IMR-90 (cell line): Measurements from ENCODE around the gene TWIST2. TPM values are rescaled to one million over a fixed set of nuclear protein-coding genes. Genes with fewer than 3 reads are reported as not detected.

ENCODE experiments used
- ATAC-seq: fragments of 200-7000 bp; cut with Tn5 transposase; 2 replicates; pipeline ENCODE4 v1.9.1; 2020; ENCODE audit warnings: low read depth, mild to moderate bottlenecking, moderate library complexity
- BruUV-seq: library from RNA; stranded (reverse); fragments of 400-500 nt; replicated peaks from 2 replicates; lab custom pipeline; 2021; lab: Mats Ljungman, UMichigan
- CTCF ChIA-PET: fragments of 300-600 bp; formaldehyde crosslinking; extraction: SDS; loops from one replicate; lab custom pipeline; 2021; ENCODE audit warnings: antibody characterized with exemption; lab: Yijun Ruan, JAX
- POLR2A ChIA-PET: fragments of 300-600 bp; sonication (Branson Sonifier 250); formaldehyde crosslinking; loops from one replicate; lab custom pipeline; 2022; ENCODE audit warnings: antibody characterized with exemption; ENCODE audit not compliant: unreplicated experiment; lab: Charles Lee
- DNase-seq: peaks from one replicate; pipeline ENCODE4 v3.0.0; 2013
- H2AFZ ChIP-seq: replicated peaks from 2 replicates; pipeline ENCODE3; 2013; ENCODE audit warnings: low read length, mild to moderate bottlenecking; ENCODE audit not compliant: poor library complexity
- H2AK5ac ChIP-seq: 2 replicates; pipeline ENCODE4 v1.6.1; 2013; ENCODE audit warnings: low read depth, low read length, inconsistent platforms
- H2AK9ac ChIP-seq: replicated peaks from 2 replicates; pipeline ENCODE3; 2013; ENCODE audit warnings: mild to moderate bottlenecking, low read depth, low read length, moderate library complexity; ENCODE audit not compliant: poor library complexity
- H2BK120ac ChIP-seq: 2 replicates; pipeline ENCODE4 v1.6.1; 2013; ENCODE audit warnings: low read depth, low read length, inconsistent platforms
- H2BK15ac ChIP-seq: 3 replicates; pipeline ENCODE4 v1.6.1; 2013; ENCODE audit warnings: low read depth, low read length, inconsistent platforms
- H2BK20ac ChIP-seq: 2 replicates; pipeline ENCODE4 v1.6.1; 2013; ENCODE audit warnings: low read depth, mild to moderate bottlenecking, inconsistent platforms, low read length, moderate library complexity
- H2BK5ac ChIP-seq: 2 replicates; pipeline ENCODE4 v1.6.1; 2013; ENCODE audit warnings: mild to moderate bottlenecking, low read depth, low read length, inconsistent platforms; ENCODE audit not compliant: poor library complexity, severe bottlenecking
- H3K14ac ChIP-seq: replicated peaks from 2 replicates; pipeline ENCODE4 v1.6.1; 2013; ENCODE audit warnings: low read depth, low read length, inconsistent platforms
- H3K18ac ChIP-seq: 2 replicates; pipeline ENCODE4 v1.6.1; 2013; ENCODE audit warnings: low read depth, low read length, control low read depth
- H3K23ac ChIP-seq: 2 replicates; pipeline ENCODE4 v1.6.1; 2013; ENCODE audit warnings: low read depth, low read length, inconsistent platforms
- H3K27ac ChIP-seq: 2 replicates; pipeline ENCODE4 v1.5.1; 2013; ENCODE audit warnings: mild to moderate bottlenecking, control low read depth, low read length; ENCODE audit not compliant: insufficient read depth
- H3K27me3 ChIP-seq: 2 replicates; pipeline ENCODE4 v1.6.1; 2013; ENCODE audit warnings: low read length; ENCODE audit not compliant: control insufficient read depth, insufficient read depth
- H3K36me3 ChIP-seq: 2 replicates; pipeline ENCODE4 v1.6.1; 2013; ENCODE audit warnings: low read length, mixed read lengths; ENCODE audit not compliant: control insufficient read depth, insufficient read depth
- H3K4ac ChIP-seq: 2 replicates; pipeline ENCODE4 v1.6.1; 2013; ENCODE audit warnings: low read depth, low read length, inconsistent platforms
- H3K4me1 ChIP-seq: 2 replicates; pipeline ENCODE4 v1.6.1; 2013; ENCODE audit warnings: low read length, mixed read lengths; ENCODE audit not compliant: control insufficient read depth, insufficient read depth
- H3K4me2 ChIP-seq: 2 replicates; pipeline ENCODE4 v1.6.1; 2013; ENCODE audit warnings: low read depth, mild to moderate bottlenecking, control low read depth, low read length, moderate library complexity
- H3K4me3 ChIP-seq: 2 replicates; pipeline ENCODE4 v1.5.1; 2013; ENCODE audit warnings: low read depth, mild to moderate bottlenecking, control low read depth, low read length, moderate library complexity; ENCODE audit not compliant: insufficient read depth
- H3K56ac ChIP-seq: 2 replicates; pipeline ENCODE4 v1.6.1; 2013; ENCODE audit warnings: low read length, inconsistent platforms; ENCODE audit not compliant: insufficient read depth; ENCODE audit errors: extremely low read depth
- H3K79me1 ChIP-seq, 2 experiments: 2 replicates each; pipeline ENCODE4 v1.6.1; 2013; ENCODE audit warnings: low read length in 2 of 2, inconsistent platforms in 1 of 2, low read depth in 1 of 2
- H3K9ac ChIP-seq: 2 replicates; pipeline ENCODE4 v1.6.1; 2013; ENCODE audit warnings: low read depth, low read length, control low read depth
- H3K9me1 ChIP-seq: 2 replicates; pipeline ENCODE4 v1.6.1; 2013; ENCODE audit warnings: low read length, inconsistent platforms; ENCODE audit not compliant: insufficient read depth
- H3K9me3 ChIP-seq: 2 replicates; pipeline ENCODE4 v1.6.1; 2013; ENCODE audit warnings: low read length; ENCODE audit not compliant: control insufficient read depth, insufficient read depth
- H4K20me1 ChIP-seq: 2 replicates; pipeline ENCODE4 v1.6.1; 2013; ENCODE audit warnings: low read length, inconsistent platforms; ENCODE audit not compliant: insufficient read depth
- H4K5ac ChIP-seq: 2 replicates; pipeline ENCODE4 v1.6.1; 2013; ENCODE audit warnings: mild to moderate bottlenecking, low read depth, low read length, control low read depth
- H4K8ac ChIP-seq, 2 experiments: 2 replicates each; pipeline ENCODE4 v1.6.1; 2013; ENCODE audit warnings: low read depth in 2 of 2, low read length in 2 of 2, control low read depth in 1 of 2, inconsistent platforms in 1 of 2
- H4K91ac ChIP-seq: 2 replicates; pipeline ENCODE4 v1.6.1; 2013; ENCODE audit warnings: low read depth, low read length, inconsistent platforms; ENCODE audit not compliant: insufficient read depth
- BHLHE40 ChIP-seq: fragments of 150-350 bp; IDR thresholded peaks from 2 replicates; pipeline ENCODE4 v1.6.1; 2016; ENCODE audit warnings: mild to moderate bottlenecking, low read depth, low read length
- CEBPB ChIP-seq: IDR thresholded peaks from 2 replicates; pipeline ENCODE4 v1.6.1; 2012; ENCODE audit warnings: low read depth, low read length, improper control_type of control experiment
- CHD1 ChIP-seq: IDR thresholded peaks from 2 replicates; pipeline ENCODE4 v1.6.1; 2012; ENCODE audit warnings: low read depth, low read length, improper control_type of control experiment
- CTCF ChIP-seq: conservative IDR thresholded peaks from 2 replicates; pipeline ENCODE4 v1.5.1; 2012; ENCODE audit warnings: mild to moderate bottlenecking, low read depth, low read length, improper control_type of control experiment
- ELK1 ChIP-seq: fragments of 150-350 bp; IDR thresholded peaks from 2 replicates; pipeline ENCODE4 v1.6.1; 2016; ENCODE audit warnings: low read depth, mild to moderate bottlenecking, low read length, moderate library complexity, borderline replicate concordance
- FOS ChIP-seq: fragments of 150-350 bp; IDR thresholded peaks from 2 replicates; pipeline ENCODE4 v1.6.1; 2016; ENCODE audit warnings: low read depth, low read length
- MAFK ChIP-seq: IDR thresholded peaks from 2 replicates; pipeline ENCODE4 v1.6.1; 2012; ENCODE audit warnings: low read depth, low read length, improper control_type of control experiment
- MAZ ChIP-seq: IDR thresholded peaks from 2 replicates; pipeline ENCODE4 v1.6.1; 2012; ENCODE audit warnings: low read depth, mild to moderate bottlenecking, low read length, improper control_type of control experiment, moderate library complexity, borderline replicate concordance
- MXI1 ChIP-seq: IDR thresholded peaks from 2 replicates; pipeline ENCODE4 v1.6.1; 2012; ENCODE audit warnings: low read depth, mild to moderate bottlenecking, low read length, moderate library complexity, borderline replicate concordance
- NFE2L2 ChIP-seq: fragments of 150-350 bp; IDR thresholded peaks from 2 replicates; pipeline ENCODE4 v1.6.1; 2016; ENCODE audit warnings: low read depth, mild to moderate bottlenecking, low read length
- POLR2A ChIP-seq: IDR thresholded peaks from 2 replicates; pipeline ENCODE4 v1.6.1; 2012; ENCODE audit warnings: mild to moderate bottlenecking, low read depth, low read length
- RAD21 ChIP-seq: IDR thresholded peaks from 2 replicates; pipeline ENCODE4 v1.6.1; 2012; ENCODE audit warnings: low read length, improper control_type of control experiment
- RCOR1 ChIP-seq: IDR thresholded peaks from 2 replicates; pipeline ENCODE4 v1.6.1; 2012; ENCODE audit warnings: mild to moderate bottlenecking, low read length, improper control_type of control experiment; ENCODE audit not compliant: insufficient replicate concordance
- RFX5 ChIP-seq: IDR thresholded peaks from 2 replicates; pipeline ENCODE4 v1.8.0; 2012; ENCODE audit warnings: low read depth, mild to moderate bottlenecking, low read length, moderate library complexity
- WGBS, 2 experiments: methylation state at CpG; one replicate each; pipeline versions ENCODE4 v1.1.5 to v1.1.7; 2013; ENCODE audit warnings: missing lambda C conversion rate in 2 of 2; ENCODE audit not compliant: insufficient read length in 1 of 2; ENCODE audit errors: extremely low coverage in 2 of 2; 5-methylcytosine and 5-hydroxymethylcytosine counted together
- dilution Hi-C: fragments of 300-500 bp; cut with HindIII; formaldehyde crosslinking; loops from one replicate; pipeline ENCODE4 v1.14.3; 2018; ENCODE audit warnings: low sequenced_read_pairs; ENCODE audit not compliant: unreplicated experiment
- in situ Hi-C: fragments of 300-500 bp; cut with MboI; formaldehyde crosslinking; loops from 3 replicates; pipeline ENCODE4 v1.14.3; 2019; ENCODE audit warnings: low sequenced_read_pairs, inconsistent platforms, mixed read lengths
- intact Hi-C: fragments of 100-400 bp; cut with micrococcal nuclease; formaldehyde crosslinking; loops from 2 replicates; pipeline ENCODE4 v1.10.0; 2022
- polyA plus RNA-seq, 3 experiments: library from polyadenylated mRNA; depleted of rRNA; stranded (reverse); fragments of >200 nt; gene quantifications; 2 replicates each; pipeline ENCODE4 v1.2.3, GENCODE V29; 2012; ENCODE audit warnings: low replicate concordance in 1 of 3
- total RNA-seq: library from RNA; depleted of rRNA; stranded (reverse); fragments of >200 nt; gene quantifications from 2 replicates; pipeline ENCODE4 v1.2.3, GENCODE V29; 2012

The TWIST2 gene
- total and polyA plus RNA-seq, 2 of the 4 experiments (the other 2 are of a cell fraction) = 9.3 to 33.6 TPM

GRCh38 chr2:238810321-238810720 lies 37.6 kb upstream of the TWIST2 start:
- dilution Hi-C loops = no loop called here
- ChIA-PET POLR2A (no interaction called here), CTCF (no interaction called here)
- Histone ChIP-seq H3K79me1 (no peaks in the 10 kb centered on the region), H4K8ac (no peak overlapping the region), H3K9me1 (no peaks in the 10 kb centered on the region), H2BK120ac (no peak overlapping the region), H2AFZ (no peak overlapping the region), H3K4me3 (no peak overlapping the region), H3K27ac (no peak overlapping the region), H3K56ac (no peak overlapping the region), H4K5ac (no peak overlapping the region), H3K9me3 (peaks cover 9% of the 10 kb centered on the region), H4K91ac (no peak overlapping the region), H3K4me2 (no peak overlapping the region), H3K4ac (no peak overlapping the region), H3K4me1 (no peaks in the 10 kb centered on the region), H2BK15ac (no peak overlapping the region), H3K27me3 (peaks cover 21% of the 10 kb centered on the region), H2AK5ac (no peak overlapping the region), H4K20me1 (no peaks in the 10 kb centered on the region), H2BK20ac (no peak overlapping the region), H3K36me3 (no peaks in the 10 kb centered on the region), H3K14ac (no peak overlapping the region), H3K18ac (no peak overlapping the region), H3K23ac (no peak overlapping the region), H3K9ac (no peak overlapping the region), H2AK9ac (no peak overlapping the region), H2BK5ac (no peak overlapping the region)
- ATAC-seq = no peak
- intact Hi-C loops = no loop called here
- in situ Hi-C loops = no loop called here
- TF ChIP-seq CEBPB (no peak), RAD21 (no peak), BHLHE40 (no peak), NFE2L2 (no peak), POLR2A (no peak), RFX5 (no peak), MXI1 (no peak), MAZ (no peak), CTCF (no peak), RCOR1 (no peak), FOS (no peak), ELK1 (no peak), CHD1 (no peak), MAFK (no peak)
- WGBS, 2 experiments = 50% methylated on average over 1 of the region's 5 CpGs; no CpG with 5 or more reads in 1 of the 2 experiments
- no peak for DNase-seq
- no TSS peak for BruUV-seq
